Rectal smooth muscle tissue (tissue), 1 donor: ENCODE data around the gene RANBP17.

Experiments used
- H3K27ac ChIP-seq: one replicate; pipeline ENCODE4 v1.7.0; 2013; ENCODE audit warnings: low read depth, low read length, inconsistent platforms
- H3K27me3 ChIP-seq: one replicate; pipeline ENCODE4 v1.7.0; 2013; ENCODE audit warnings: low read length; ENCODE audit not compliant: control insufficient read depth, insufficient read depth
- H3K36me3 ChIP-seq: one replicate; pipeline ENCODE4 v1.7.0; 2013; ENCODE audit warnings: low read length; ENCODE audit not compliant: control insufficient read depth, insufficient read depth
- H3K4me1 ChIP-seq: one replicate; pipeline ENCODE4 v1.7.0; 2013; ENCODE audit warnings: low read length; ENCODE audit not compliant: control insufficient read depth, insufficient read depth
- H3K4me3 ChIP-seq: one replicate; pipeline ENCODE4 v1.7.0; 2013; ENCODE audit warnings: low read length
- H3K9ac ChIP-seq: one replicate; pipeline ENCODE4 v1.7.0; 2013; ENCODE audit warnings: low read length

RANBP17 gene

DNA sequence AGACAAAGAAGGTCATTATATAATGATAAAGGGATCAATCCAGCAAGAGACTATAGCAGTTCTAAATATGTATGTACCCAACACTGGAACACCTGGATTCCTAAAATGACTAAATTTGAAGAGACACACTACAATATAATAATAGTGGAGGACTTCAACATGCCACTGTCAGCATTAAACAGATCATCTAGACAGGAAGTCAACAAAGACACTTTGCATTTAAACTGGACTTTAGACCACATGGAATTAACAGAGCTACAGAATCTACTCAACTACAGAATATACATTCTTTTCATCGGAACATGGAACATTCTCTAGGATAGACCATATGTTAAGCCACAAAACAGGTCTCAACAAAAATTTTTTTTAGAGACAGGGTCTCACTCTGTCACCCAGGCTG lies 388.9 kb downstream of the RANBP17 start:
- no peaks in the 10 kb centered on the region for H3K4me1 ChIP-seq
- no peak overlapping the region for H3K4me3 ChIP-seq
- H3K27ac ChIP-seq: no peak overlapping the region

DNA sequence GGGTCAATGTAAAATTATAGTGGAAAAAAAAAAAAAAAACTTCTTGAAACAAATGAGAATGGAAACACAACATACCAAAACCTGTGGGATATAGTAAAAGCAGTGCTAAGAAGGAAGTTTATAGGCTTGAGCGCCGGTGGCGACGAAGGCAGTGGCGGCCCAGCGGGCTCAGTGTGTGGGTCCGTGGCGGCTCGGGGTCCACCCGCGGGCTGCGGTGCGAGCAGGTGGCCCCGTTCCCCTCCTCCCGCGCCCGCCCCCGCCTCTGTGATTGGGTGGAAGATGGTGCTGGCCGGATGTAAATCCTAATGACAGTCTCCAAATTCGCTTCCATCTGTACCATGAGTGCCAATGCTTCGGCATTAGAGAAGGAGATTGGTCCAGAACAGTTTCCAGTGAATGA lies 389.7 kb downstream of the RANBP17 start:
- no peaks in the 10 kb centered on the region for H3K27me3 ChIP-seq
- no peaks in the 10 kb centered on the region for H3K36me3 ChIP-seq
- H3K27ac ChIP-seq: no peak overlapping the region
- no peak overlapping the region for H3K9ac ChIP-seq
- no peak overlapping the region for H3K4me3 ChIP-seq
- H3K4me1 ChIP-seq: no peaks in the 10 kb centered on the region

More for the DNA sequence above, 388.9 kb downstream of the RANBP17 start:
- H3K27me3 ChIP-seq: no peaks in the 10 kb centered on the region
- no peaks in the 10 kb centered on the region for H3K36me3 ChIP-seq
- H3K9ac ChIP-seq: no peak overlapping the region

DNA sequence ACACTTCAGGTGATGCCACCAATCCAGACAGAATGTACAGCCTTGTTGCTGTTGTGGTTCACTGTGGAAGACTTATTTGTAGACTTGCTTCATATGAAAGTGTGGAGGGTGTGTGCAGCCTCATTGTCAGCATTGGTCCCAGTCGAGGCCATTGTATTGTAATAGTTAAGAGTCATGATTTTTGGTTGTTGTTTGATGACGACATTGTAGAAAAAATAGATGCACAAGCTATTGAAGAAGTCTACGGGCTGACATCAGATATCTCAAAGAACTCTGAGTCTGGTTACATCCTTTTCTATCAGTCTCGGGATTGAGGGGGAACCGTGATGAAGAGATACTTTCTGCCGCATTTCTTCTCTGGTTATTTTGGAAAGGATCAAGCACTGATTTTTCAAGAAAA lies 390.9 kb downstream of the RANBP17 start:
- H3K27me3 ChIP-seq: no peaks in the 10 kb centered on the region
- H3K4me3 ChIP-seq: no peak overlapping the region
- H3K36me3 ChIP-seq: no peaks in the 10 kb centered on the region
- H3K9ac ChIP-seq: no peak overlapping the region
- H3K27ac ChIP-seq: no peak overlapping the region
- no peaks in the 10 kb centered on the region for H3K4me1 ChIP-seq

DNA sequence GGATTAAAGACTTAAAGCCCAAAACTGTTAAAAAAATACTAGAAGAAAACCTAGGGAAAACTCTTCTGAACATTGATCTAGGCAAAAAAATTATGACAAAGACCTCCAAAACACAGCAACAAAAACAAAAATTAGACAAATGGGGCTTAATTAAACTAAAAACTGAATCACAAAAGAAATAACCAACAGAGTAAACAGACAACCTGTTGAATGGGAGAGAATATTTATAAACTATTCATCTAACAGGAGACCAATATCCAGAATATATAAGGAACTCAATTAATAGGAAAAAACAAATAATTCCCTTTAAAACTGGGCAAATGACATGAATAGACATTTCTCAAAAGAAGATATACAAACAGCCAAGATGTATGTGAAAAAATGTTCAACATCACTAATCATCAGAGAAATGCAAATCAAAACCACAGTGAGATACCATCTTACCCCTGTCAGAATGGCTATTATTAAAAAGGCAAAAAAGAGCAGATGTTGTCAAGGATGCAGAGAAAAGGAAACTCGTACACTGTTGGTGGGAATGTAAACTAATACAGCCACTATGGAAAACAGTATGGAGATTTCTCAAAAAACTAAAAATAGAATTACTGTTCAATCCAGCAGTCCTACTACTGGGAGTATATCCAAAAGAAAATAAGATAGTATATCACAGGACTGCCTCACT lies 397.1 kb downstream of the RANBP17 start:
- Histone ChIP-seq H3K4me3 (no peak overlapping the region), H3K4me1 (no peaks in the 10 kb centered on the region), H3K9ac (no peak overlapping the region), H3K27me3 (no peaks in the 10 kb centered on the region), H3K27ac (no peak overlapping the region), H3K36me3 (no peaks in the 10 kb centered on the region)

DNA sequence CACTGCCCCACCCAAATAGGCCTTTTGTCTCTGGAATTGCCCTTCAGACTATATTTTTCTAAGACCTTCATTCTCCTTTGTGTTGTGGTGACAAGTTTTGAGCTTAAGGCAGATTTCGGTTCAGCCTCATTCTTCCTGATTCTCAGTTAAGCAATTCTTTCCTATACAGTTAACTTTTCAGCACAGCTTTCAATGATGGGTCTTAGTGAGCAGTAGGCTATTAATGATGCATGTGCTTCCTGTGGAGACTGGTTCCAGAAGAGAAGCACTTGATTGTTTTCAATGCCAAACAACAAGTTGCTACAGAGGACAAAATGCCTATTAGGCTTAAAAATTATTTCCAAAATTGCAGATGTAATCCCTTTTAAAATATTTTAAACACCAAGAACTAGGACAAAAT lies 399.5 kb downstream of the RANBP17 start:
- no peaks in the 10 kb centered on the region for H3K4me1 ChIP-seq
- H3K4me3 ChIP-seq: no peak overlapping the region
- H3K9ac ChIP-seq: no peak overlapping the region
- no peaks in the 10 kb centered on the region for H3K27me3 ChIP-seq
- H3K36me3 ChIP-seq: no peaks in the 10 kb centered on the region
- no peak overlapping the region for H3K27ac ChIP-seq

DNA sequence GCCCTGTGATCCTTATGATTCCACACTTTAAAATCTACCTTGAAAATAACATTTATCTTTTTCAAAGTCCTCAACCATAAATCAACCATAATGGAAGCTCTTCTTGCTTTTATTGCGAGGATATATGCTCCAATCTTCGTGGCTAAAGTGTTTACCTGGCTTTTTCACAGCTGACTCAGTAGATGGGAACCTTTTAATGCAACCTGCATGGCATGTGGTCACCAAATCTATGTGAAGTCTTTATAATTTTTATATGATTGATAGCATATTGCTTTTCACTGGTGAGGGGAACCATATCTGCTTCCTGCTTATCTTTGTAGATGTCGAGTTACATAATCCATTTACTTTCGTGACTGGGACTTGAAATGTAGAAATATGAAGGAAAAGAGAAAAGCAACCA lies 400.1 kb downstream of the RANBP17 start:
- Histone ChIP-seq H3K9ac (no peak overlapping the region), H3K4me1 (no peaks in the 10 kb centered on the region), H3K36me3 (no peaks in the 10 kb centered on the region), H3K27ac (no peak overlapping the region), H3K27me3 (no peaks in the 10 kb centered on the region), H3K4me3 (no peak overlapping the region)

DNA sequence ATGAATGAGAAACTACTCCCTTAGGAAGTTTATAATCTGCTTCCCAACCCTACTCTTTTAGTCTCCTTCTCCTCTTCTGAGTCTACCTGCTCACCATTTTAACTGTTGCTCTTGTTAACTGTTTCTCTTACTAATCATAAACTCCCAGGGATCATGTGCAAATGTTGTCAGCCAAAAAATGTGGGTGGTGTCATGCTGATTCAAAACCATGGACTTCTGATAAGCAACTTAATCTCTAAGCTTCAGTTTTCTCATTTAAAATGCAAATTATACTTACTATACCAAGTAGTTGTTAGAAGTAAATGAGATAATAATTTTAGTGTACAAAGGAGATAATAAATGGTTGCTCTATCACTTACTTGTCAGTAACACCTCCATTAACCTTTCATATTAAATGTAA lies 401.4 kb downstream of the RANBP17 start:
- H3K4me1 ChIP-seq: no peaks in the 10 kb centered on the region
- H3K4me3 ChIP-seq: no peak overlapping the region
- H3K9ac ChIP-seq: no peak overlapping the region
- H3K27ac ChIP-seq: no peak overlapping the region
- no peaks in the 10 kb centered on the region for H3K36me3 ChIP-seq
- H3K27me3 ChIP-seq: no peaks in the 10 kb centered on the region

DNA sequence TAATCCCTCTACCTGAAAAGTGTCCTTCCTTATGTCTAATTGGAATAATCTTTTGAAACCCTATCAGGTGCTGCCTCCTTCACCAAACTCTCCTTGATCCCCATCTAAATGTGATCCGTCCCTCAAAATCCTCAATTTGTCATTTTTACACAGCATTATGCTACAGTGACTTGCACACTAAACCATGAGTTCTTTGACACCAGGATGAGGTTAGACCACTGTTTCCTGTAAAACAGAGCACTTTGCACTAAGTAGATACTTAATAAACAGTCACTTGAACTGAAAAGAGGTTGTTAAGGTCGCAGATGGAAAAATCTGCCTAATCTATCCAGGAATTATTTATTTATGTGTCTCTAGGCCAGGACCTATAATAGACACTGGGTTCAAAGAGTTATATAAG lies 403.0 kb downstream of the RANBP17 start:
- Histone ChIP-seq H3K36me3 (no peaks in the 10 kb centered on the region), H3K4me3 (no peak overlapping the region)

DNA sequence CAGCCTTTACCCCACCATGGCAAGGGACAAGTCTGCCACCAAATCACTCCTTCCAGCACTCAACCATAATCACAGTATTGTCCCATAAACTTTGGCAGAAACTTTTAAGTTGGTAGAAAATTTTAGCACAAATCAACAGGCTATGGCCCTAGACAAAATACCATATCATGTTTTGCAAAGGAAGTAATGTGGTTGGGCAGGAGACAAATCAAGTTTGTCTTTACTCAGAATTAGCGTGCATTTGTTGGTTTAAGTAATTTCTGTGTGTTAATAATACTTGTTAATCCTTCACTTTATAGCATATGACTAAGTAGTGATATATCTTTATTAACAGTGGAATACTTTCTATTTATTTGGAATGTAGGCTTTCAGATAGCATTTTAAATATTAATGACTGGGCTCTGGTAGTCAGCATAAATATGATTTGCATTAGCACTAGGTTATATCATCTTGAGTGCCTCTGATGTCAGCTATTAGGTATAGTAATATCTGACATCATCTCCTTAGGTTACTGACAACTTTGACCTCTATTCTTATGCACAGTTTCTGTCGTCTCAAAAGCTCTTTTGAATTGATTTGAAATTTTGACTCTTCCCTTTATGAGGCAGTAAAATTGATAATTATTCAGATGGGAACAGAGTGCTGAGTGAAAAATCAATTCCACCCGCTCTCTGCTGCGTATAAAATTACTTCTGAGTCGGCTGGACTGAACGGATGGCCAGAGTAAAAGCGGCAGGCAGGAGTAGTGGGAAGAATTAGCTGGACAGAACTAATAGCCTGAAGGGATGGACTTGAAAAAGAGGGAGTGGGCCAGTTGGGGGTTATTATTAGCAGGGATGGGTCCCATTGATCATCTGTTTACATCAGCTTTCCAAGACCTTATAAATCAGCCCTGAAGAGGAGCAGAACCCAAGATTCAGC lies 407.1 kb downstream of the RANBP17 start:
- no peak overlapping the region for H3K27ac ChIP-seq
- H3K4me3 ChIP-seq: no peak overlapping the region
- H3K4me1 ChIP-seq: no peaks in the 10 kb centered on the region
- H3K27me3 ChIP-seq: no peaks in the 10 kb centered on the region
- no peak overlapping the region for H3K9ac ChIP-seq
- no peaks in the 10 kb centered on the region for H3K36me3 ChIP-seq

More for the DNA sequence above, 403.0 kb downstream of the RANBP17 start:
- no peaks in the 10 kb centered on the region for H3K4me1 ChIP-seq
- no peak overlapping the region for H3K27ac ChIP-seq
- no peak overlapping the region for H3K9ac ChIP-seq
- H3K27me3 ChIP-seq: no peaks in the 10 kb centered on the region

DNA sequence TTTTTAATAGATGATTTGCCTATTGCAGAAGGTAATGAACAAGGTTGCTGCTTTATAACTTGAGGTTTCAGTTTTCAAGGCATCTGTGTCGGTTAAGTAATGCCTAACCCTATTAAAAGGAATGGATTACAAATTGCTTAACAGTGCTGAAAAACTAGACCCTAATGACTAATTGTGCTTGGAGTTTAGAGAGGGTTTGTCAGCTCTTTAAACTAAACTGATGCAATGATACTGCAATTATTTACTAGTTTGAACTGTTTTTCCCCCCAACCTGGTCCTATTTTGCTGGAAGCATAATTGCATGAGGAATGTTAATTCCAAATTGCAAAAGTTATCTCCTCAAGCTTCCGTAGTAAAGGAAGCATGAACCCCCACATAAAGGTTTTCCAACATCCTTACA lies 407.9 kb downstream of the RANBP17 start:
- no peaks in the 10 kb centered on the region for H3K27me3 ChIP-seq
- no peak overlapping the region for H3K27ac ChIP-seq
- H3K9ac ChIP-seq: no peak overlapping the region
- no peaks in the 10 kb centered on the region for H3K36me3 ChIP-seq
- H3K4me3 ChIP-seq: no peak overlapping the region
- no peaks in the 10 kb centered on the region for H3K4me1 ChIP-seq

DNA sequence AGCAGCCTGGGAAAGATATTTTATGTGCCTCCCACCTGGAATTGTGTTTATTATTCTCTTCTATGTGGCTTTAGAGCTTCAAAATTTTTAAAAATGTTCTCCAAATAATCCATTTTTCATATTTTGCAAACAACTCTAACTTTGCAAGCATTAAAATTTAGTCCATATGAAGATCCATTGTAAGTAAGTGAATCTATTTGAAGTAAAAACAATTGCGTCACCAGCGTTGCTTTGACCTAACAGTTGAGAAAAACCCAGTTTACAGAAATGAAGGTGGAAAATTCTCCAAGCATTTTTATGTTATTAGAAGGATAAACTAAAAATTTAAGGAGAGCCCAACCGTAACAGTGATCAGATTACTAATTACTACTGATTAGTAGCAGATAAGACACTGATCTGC lies 408.3 kb downstream of the RANBP17 start:
- no peak overlapping the region for H3K27ac ChIP-seq

DNA sequence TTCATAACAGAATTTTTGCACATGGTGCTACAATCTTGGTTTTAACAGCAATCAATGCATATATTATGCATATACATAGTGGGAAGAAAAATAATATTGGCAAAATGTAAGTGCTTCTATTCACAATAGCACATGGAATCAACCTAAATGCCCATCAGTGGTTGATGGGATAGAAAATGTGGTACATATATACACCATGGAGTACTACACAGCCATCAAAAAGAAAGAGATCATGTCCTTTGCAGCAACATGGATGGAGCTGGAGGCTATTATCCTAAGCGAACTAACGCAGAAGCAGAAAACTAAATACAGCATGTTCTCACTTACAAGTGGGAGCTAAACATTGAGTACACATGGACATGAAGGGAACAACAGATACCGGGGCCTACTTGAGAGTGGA lies 410.0 kb downstream of the RANBP17 start:
- no peak overlapping the region for H3K9ac ChIP-seq
- no peaks in the 10 kb centered on the region for H3K27me3 ChIP-seq
- H3K4me1 ChIP-seq: no peaks in the 10 kb centered on the region
- H3K4me3 ChIP-seq: no peak overlapping the region
- H3K36me3 ChIP-seq: no peaks in the 10 kb centered on the region
- H3K27ac ChIP-seq: no peak overlapping the region

More for the DNA sequence above, 408.3 kb downstream of the RANBP17 start:
- Histone ChIP-seq H3K4me1 (no peaks in the 10 kb centered on the region), H3K9ac (no peak overlapping the region), H3K4me3 (no peak overlapping the region), H3K27me3 (no peaks in the 10 kb centered on the region), H3K36me3 (no peaks in the 10 kb centered on the region)
